Gastrocnemius medialis (tissue), 4 donors: ENCODE results near the gene ELMO1. TPM values are rescaled to one million over a fixed set of nuclear protein-coding genes. Genes with fewer than 3 reads are reported as not detected.

Experiments used
- ATAC-seq, 2 donors: fragments of 150-250 bp; one replicate each; pipeline ENCODE4 v1.9.1; 2016
- DNase-seq, 2 donors: peaks; one replicate each; pipeline ENCODE4 v3.0.0-alpha.2; 2019
- H3K27ac ChIP-seq, 4 donors: fragments of 200-600 bp; sonication (generic); 1 replicate in 1 of 4; 2 replicates in 3 of 4; pipeline ENCODE4 v1.5.1; 2016 to 2018; ENCODE audit warnings: mild to moderate bottlenecking in 2 of 4, moderate library complexity in 1 of 4
- H3K27me3 ChIP-seq, 3 donors: fragments of 200-600 bp; sonication (generic) in 2 of 3; 1 replicate in 1 of 3; 2 replicates in 2 of 3; pipeline versions ENCODE4 v1.5.1 to v1.6.0; 2016 to 2019; ENCODE audit warnings: mild to moderate bottlenecking in 1 of 3, moderate library complexity in 1 of 3
- H3K36me3 ChIP-seq, 2 donors: fragments of 200-600 bp; sonication (generic) in 1 of 2; one replicate each; pipeline ENCODE4 v1.5.1; 2017 to 2018
- H3K4me1 ChIP-seq, 2 donors: fragments of 200-600 bp; sonication (generic) in 1 of 2; one replicate each; pipeline ENCODE4 v1.5.1; 2016 to 2017; ENCODE audit warnings: mild to moderate bottlenecking in 2 of 2
- H3K4me3 ChIP-seq, 4 donors: fragments of 200-600 bp; sonication (generic) in 3 of 4; 1 replicate in 1 of 4; 2 replicates in 3 of 4; pipeline ENCODE4 v1.5.1; 2016 to 2019; ENCODE audit warnings: mild to moderate bottlenecking in 2 of 4
- H3K9me3 ChIP-seq, 3 donors: fragments of 200-600 bp; sonication (generic) in 2 of 3; 1 replicate in 1 of 3; 2 replicates in 2 of 3; pipeline ENCODE4 v1.5.1; 2016 to 2019
- POLR2A ChIP-seq, 2 donors: fragments of 450-650 bp; IDR thresholded peaks; one replicate each; pipeline ENCODE4 v1.6.1; 2017; ENCODE audit warnings: antibody characterized with exemption in 2 of 2, mild to moderate bottlenecking in 2 of 2, moderate library complexity in 2 of 2
- in situ Hi-C, 4 donors: fragments of 200-750 bp; cut with MboI; loops; one replicate each; pipeline versions ENCODE4 v1.15.0 to v1.8.0; 2017; ENCODE audit warnings: low sequenced_read_pairs in 4 of 4
- intact Hi-C: fragments of 100-400 bp; cut with DNase I; formaldehyde crosslinking; loops from one replicate; pipeline ENCODE4 v1.15.1; 2023; ENCODE audit warnings: low total_unique reads
- total RNA-seq, 4 donors: library from RNA; depleted of rRNA; stranded (reverse); fragments of >200 nt; gene quantifications; one replicate each; pipeline versions ENCODE4 v1.1.0 to v1.2.3, GENCODE V29; 2016
- TF ChIP-seq, protein P1 (sequence below), 5 experiments: fragments of 450-650 bp in 3 of 5; fragments of 200-600 bp in 2 of 5; sonication (generic) in 2 of 5; IDR thresholded peaks in 4 of 5; conservative IDR thresholded peaks in 1 of 5; 1 replicate in 4 of 5; 2 replicates in 1 of 5; pipeline ENCODE4 v1.5.1; 2016 to 2019; ENCODE audit warnings: antibody characterized with exemption in 5 of 5, mild to moderate bottlenecking in 3 of 5, moderate library complexity in 3 of 5

The ELMO1 gene
- total RNA-seq, 4 donors from 2014 or later: 8.4 to 18.9 (median 14.6) TPM

- no peaks in the 10 kb centered on the region for H3K9me3 ChIP-seq
- no peaks in the 10 kb centered on the region for H3K36me3 ChIP-seq
- in situ Hi-C loops (no loop called here), intact Hi-C loops (no loop called here)
- H3K4me3 ChIP-seq: no peak overlapping the region
- TF ChIP-seq POLR2A (IDR thresholded peaks at IDR 0.05): no peak
- no peak overlapping the region for H3K27ac ChIP-seq
- DNase-seq: no peak
- ATAC-seq: no peak
- H3K27me3 ChIP-seq: no peaks in the 10 kb centered on the region
- peaks cover 0 to 6% of the 10 kb centered on the region in 2 donors for H3K4me1 ChIP-seq
Observed at GRCh38 chr7:36920433-36920832, 528.2 kb downstream of the ELMO1 start.

- ATAC-seq: no peak
- no peaks in the 10 kb centered on the region for H3K9me3 ChIP-seq
- intact Hi-C loops: no loop called here
- H3K27ac ChIP-seq: no peak overlapping the region
- DNase-seq: no peak
- H3K27me3 ChIP-seq: no peaks in the 10 kb centered on the region
- H3K36me3 ChIP-seq: no peaks in the 10 kb centered on the region
- no peak for TF ChIP-seq POLR2A (IDR thresholded peaks at IDR 0.05)
- TF ChIP-seq, protein P1, sequence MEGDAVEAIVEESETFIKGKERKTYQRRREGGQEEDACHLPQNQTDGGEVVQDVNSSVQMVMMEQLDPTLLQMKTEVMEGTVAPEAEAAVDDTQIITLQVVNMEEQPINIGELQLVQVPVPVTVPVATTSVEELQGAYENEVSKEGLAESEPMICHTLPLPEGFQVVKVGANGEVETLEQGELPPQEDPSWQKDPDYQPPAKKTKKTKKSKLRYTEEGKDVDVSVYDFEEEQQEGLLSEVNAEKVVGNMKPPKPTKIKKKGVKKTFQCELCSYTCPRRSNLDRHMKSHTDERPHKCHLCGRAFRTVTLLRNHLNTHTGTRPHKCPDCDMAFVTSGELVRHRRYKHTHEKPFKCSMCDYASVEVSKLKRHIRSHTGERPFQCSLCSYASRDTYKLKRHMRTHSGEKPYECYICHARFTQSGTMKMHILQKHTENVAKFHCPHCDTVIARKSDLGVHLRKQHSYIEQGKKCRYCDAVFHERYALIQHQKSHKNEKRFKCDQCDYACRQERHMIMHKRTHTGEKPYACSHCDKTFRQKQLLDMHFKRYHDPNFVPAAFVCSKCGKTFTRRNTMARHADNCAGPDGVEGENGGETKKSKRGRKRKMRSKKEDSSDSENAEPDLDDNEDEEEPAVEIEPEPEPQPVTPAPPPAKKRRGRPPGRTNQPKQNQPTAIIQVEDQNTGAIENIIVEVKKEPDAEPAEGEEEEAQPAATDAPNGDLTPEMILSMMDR (IDR thresholded peaks at IDR 0.05 in 4 of 5, conservative IDR thresholded peaks at IDR 0.05 in 1 of 5): no peak
- in situ Hi-C loops: no loop called here
- no peak overlapping the region for H3K4me3 ChIP-seq
- H3K4me1 ChIP-seq: peaks cover 0 to 6% of the 10 kb centered on the region in 2 donors
Observed at GRCh38 chr7:36919738-36920137, 528.9 kb downstream of the ELMO1 start.

- ATAC-seq (no peak), DNase-seq (no peak)
- H3K27ac ChIP-seq: no peak overlapping the region
- TF ChIP-seq POLR2A (IDR thresholded peaks at IDR 0.05): no peak
- TF ChIP-seq, protein P1 (IDR thresholded peaks at IDR 0.05 in 4 of 5, conservative IDR thresholded peaks at IDR 0.05 in 1 of 5): no peak
- no peaks in the 10 kb centered on the region for H3K36me3 ChIP-seq
- no peaks in the 10 kb centered on the region for H3K27me3 ChIP-seq
- H3K4me3 ChIP-seq: no peak overlapping the region
- peaks cover 0 to under 1% of the 10 kb centered on the region in 2 donors for H3K4me1 ChIP-seq
- no peaks in the 10 kb centered on the region for H3K9me3 ChIP-seq
- in situ Hi-C loops: no loop called here
- intact Hi-C loops: no loop called here
Observed at GRCh38 chr7:36918591-36918990, 530.1 kb downstream of the ELMO1 start.

DNA sequence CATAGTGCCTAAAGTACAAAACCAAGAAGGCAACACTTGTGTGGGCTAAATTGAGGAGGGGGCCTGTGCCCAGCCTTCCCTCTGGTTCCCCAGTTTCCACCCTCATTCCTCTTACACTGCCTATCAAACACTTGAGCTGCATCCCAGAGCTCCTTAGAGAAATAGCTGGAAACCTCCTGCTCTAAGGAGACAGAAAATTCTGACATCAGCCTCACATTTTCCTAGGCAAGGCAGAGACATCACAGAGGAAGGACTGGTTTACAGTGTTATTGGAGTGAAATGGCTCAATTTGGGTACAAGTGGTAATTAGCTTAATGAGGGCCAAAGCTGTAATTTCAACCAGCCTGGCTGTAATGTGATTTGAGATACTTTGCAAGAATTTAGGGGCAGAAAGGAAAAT is 532.0 kb downstream of the ELMO1 start:
- Histone ChIP-seq H3K4me1 (no peaks in the 10 kb centered on the region), H3K27me3 (no peaks in the 10 kb centered on the region), H3K27ac (no peak overlapping the region), H3K9me3 (no peaks in the 10 kb centered on the region), H3K36me3 (no peaks in the 10 kb centered on the region), H3K4me3 (no peak overlapping the region)
- DNase-seq (no peak), ATAC-seq (no peak)
- TF ChIP-seq POLR2A (IDR thresholded peaks at IDR 0.05): no peak
- TF ChIP-seq, protein P1 (IDR thresholded peaks at IDR 0.05 in 4 of 5, conservative IDR thresholded peaks at IDR 0.05 in 1 of 5): no peak
- in situ Hi-C loops (no loop called here), intact Hi-C loops (no loop called here)

DNA sequence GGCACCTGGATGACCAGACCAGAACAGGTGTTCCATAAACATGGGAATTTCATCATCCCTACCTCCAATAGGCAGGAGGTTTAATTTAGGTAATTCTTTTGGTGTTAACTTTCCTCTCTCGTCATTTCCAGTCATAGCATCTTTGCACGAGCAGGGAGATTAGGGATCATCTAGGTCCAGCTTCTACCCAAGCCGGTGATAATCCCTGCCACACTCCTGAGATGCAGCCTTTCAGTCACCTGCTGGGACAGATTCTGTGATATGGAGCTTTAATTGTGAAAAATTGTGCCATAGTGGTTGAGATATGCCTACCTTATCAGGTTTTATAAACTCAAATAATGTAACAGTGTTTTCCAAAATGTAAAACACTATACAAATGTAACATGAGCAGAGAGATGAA is 532.5 kb downstream of the ELMO1 start:
- Histone ChIP-seq H3K36me3 (no peaks in the 10 kb centered on the region), H3K4me1 (no peaks in the 10 kb centered on the region), H3K27me3 (no peaks in the 10 kb centered on the region), H3K4me3 (no peak overlapping the region), H3K9me3 (no peaks in the 10 kb centered on the region), H3K27ac (no peak overlapping the region)
- TF ChIP-seq, protein P1 (IDR thresholded peaks at IDR 0.05 in 4 of 5, conservative IDR thresholded peaks at IDR 0.05 in 1 of 5): no peak
- in situ Hi-C loops: no loop called here
- intact Hi-C loops: no loop called here
- ATAC-seq (no peak), DNase-seq (no peak)
